Activated CD4-positive, alpha-beta memory T cell treated with anti-CD3 and anti-CD28 coated beads, Interleukin-2, amount 10 ng/mL, durations not matched to agents 7 days and 5 days (primary cell): ENCODE results near the gene SLIT1. TPM values are rescaled to one million over a fixed set of nuclear protein-coding genes. Genes with fewer than 3 reads are reported as not detected.
A peak's percentile ranks its signal among the peaks of the same experiment; 100 is the strongest.

Experiments used
- CTCF ChIA-PET: fragments of 350-600 bp; sonication (Branson Sonifier 250); formaldehyde crosslinking; loops from one replicate; lab custom pipeline; 2021; ENCODE audit warnings: antibody characterized with exemption, inconsistent platforms; lab: Charles Lee
- POLR2A ChIA-PET: fragments of 350-600 bp; sonication (Branson Sonifier 250); formaldehyde crosslinking; loops from one replicate; lab custom pipeline; 2021; ENCODE audit warnings: antibody characterized with exemption; lab: Charles Lee
- DNase-seq: peaks from one replicate; pipeline ENCODE4 v3.0.0-alpha.2; 2020
- H3K27ac Mint-ChIP-seq: one replicate; pipeline ENCODE4 v1.8.0; 2021; ENCODE audit warnings: mild to moderate bottlenecking, mixed read lengths
- H3K27me3 Mint-ChIP-seq: one replicate; pipeline ENCODE4 v1.8.0; 2021; ENCODE audit warnings: mixed read lengths
- H3K36me3 Mint-ChIP-seq: one replicate; pipeline ENCODE4 v1.8.0; 2021; ENCODE audit warnings: low read depth, mixed read lengths
- H3K4me1 Mint-ChIP-seq: one replicate; pipeline ENCODE4 v1.8.0; 2021; ENCODE audit warnings: mixed read lengths
- H3K4me3 Mint-ChIP-seq: one replicate; pipeline ENCODE4 v1.8.0; 2021; ENCODE audit warnings: mild to moderate bottlenecking, mixed read lengths
- H3K9me3 Mint-ChIP-seq: one replicate; pipeline ENCODE4 v1.8.0; 2021; ENCODE audit warnings: mixed read lengths
- total RNA-seq, 2 experiments: library from RNA; stranded (reverse); gene quantifications; one replicate each; pipeline ENCODE4 v1.2.3, GENCODE V29; 2021

Gene SLIT1
- total RNA-seq, 2 experiments from 2014 or later, result 0.30 to 0.35 TPM

DNA sequence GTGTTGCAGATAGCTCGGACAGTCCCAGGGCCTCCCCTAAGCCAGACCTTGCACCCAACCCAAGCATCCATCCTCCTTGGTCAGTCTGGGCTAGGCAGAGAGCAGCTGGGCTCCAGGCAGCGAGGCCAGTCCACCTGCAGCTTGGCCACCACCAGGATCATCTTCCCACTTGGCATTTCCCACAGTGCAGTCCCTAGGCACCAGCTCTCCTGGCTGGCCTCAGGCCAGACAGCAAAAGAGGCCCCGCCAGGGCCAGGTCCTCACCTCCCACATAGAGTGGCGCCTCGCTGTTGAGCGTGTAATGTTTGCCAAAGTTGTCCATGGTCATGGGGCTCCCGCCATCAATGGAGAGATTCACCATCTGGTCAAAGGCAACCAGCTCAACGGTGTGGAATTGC lies 182.0 kb downstream of the SLIT1 start:
- no peak for DNase-seq
- Mint-ChIP-seq H3K4me1 (no peaks in the 10 kb centered on the region), H3K9me3 (peaks cover 20% of the 10 kb centered on the region), H3K36me3 (peaks cover 8% of the 10 kb centered on the region), H3K4me3 (no peak overlapping the region), H3K27ac (no peak overlapping the region), H3K27me3 (peaks cover 3% of the 10 kb centered on the region)
- ChIA-PET POLR2A (no interaction called here), CTCF (no interaction called here)

DNA sequence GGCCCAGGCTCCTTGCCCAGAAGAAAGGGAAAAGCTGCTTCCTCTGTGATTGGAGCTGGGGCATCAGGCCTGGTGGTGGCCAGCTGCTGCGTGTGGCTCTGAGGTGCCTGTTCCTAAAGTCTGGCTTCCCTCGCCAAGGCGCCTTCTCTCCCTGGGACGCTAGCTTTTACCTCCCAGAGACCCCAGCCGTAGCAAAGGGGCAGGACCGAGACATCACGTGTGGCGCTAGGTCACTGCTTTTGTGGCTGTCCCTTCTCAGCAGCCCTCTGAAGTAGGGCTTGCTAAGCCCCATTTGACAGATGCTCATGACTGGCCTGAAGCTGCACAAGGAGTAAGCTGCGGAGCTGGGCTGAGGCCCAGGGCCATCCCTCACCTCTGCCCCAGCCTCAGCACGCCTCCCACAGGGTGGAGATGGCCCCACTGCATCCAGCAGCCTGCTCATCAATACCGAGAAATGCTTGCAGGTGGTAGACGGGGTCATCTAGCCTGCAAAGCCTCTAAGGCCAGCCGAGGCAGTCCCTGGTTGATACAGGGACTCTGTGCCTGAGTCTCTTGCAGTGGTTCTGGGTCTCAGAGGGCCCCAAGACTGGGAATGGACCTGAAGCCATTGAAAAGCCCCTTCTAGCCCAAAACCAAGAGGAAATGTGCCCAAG lies 182.5 kb downstream of the SLIT1 start:
- POLR2A ChIA-PET, result no interaction called here
- H3K27ac Mint-ChIP-seq, result no peak overlapping the region

DNA sequence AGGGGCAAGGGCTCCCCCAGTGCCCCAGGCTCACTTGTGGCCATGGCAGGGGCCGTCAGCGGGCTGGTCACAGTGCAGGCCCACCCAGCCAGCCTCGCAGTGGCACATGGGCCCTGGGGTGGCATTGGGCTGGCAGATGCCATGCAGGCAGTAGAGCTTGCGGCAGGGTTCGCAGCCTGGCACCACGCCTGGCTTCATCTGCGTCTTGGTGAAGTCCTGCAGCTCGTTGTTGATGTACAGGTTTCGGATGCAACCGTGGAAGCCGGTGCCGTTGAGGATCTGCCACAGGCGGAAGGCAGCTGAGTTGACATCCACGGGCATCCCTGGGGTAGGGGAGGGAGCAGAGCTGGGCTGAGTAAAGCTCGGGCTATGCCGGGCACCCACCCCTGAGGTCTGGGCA lies 183.1 kb downstream of the SLIT1 start:
- ChIA-PET POLR2A (no interaction called here), CTCF (no interaction called here)
- no peak for DNase-seq
- no peaks in the 10 kb centered on the region for H3K4me1 Mint-ChIP-seq
- peaks cover 17% of the 10 kb centered on the region for H3K9me3 Mint-ChIP-seq
- no peak overlapping the region for H3K4me3 Mint-ChIP-seq
- peaks cover 3% of the 10 kb centered on the region for H3K27me3 Mint-ChIP-seq
- H3K27ac Mint-ChIP-seq, result no peak overlapping the region
- H3K36me3 Mint-ChIP-seq, result peaks cover 8% of the 10 kb centered on the region

More for the DNA sequence above, 182.5 kb downstream of the SLIT1 start:
- H3K27me3 Mint-ChIP-seq, result peaks cover 3% of the 10 kb centered on the region
- H3K36me3 Mint-ChIP-seq, result peaks cover 8% of the 10 kb centered on the region
- peaks cover 20% of the 10 kb centered on the region for H3K9me3 Mint-ChIP-seq
- DNase-seq, result no peak
- H3K4me1 Mint-ChIP-seq, result no peaks in the 10 kb centered on the region
- CTCF ChIA-PET, result no interaction called here
- H3K4me3 Mint-ChIP-seq, result no peak overlapping the region

DNA sequence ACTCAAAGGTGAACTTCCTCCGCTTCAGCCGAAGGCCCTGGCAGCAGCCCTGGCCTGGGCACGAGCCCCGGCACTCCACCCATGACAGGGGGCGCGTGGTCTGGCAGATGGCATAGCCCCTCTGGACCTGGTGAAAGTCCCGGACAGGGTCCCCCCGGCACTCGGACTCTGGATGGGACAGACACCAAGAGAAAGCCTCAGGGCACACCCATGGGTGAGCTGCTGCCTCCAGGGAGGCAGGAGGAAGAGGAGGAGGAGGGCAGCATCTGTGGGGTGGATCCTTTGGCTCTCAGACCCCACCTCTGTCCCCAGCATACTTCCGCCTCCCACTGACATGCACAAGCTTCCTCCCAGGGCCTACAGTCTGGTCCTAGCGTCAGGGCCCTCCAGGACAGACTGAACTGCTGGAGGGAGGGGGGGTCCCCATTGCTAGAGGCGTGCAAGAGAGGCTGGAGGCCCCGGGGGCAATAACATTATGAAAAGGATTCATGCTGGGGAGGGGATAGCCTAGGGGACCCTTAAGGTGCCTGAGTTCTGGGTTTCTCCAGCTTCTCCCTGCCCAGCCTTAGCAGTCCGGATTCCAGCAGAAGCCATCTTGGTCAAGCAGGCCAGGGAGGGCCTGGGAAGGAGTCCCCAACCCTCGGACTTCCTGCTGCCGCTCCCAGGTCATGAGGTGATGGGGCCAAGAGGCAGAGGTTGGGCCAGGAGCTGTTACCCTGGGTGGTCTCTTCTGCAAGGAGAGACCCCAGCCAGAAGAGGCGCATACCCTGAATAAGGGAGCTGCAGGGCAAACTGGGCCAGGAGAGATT lies 184.4 kb downstream of the SLIT1 start:
- CTCF ChIA-PET, result interaction anchor here (2.0 kb wide), 1 partner anchor 36 kb away, joined by 5 read pairs; no protein-coding TSS in a partner anchor
- Mint-ChIP-seq H3K4me3 (no peak overlapping the region), H3K9me3 (peaks cover 4% of the 10 kb centered on the region), H3K36me3 (no peaks in the 10 kb centered on the region), H3K4me1 (no peaks in the 10 kb centered on the region), H3K27me3 (peaks cover 3% of the 10 kb centered on the region), H3K27ac (no peak overlapping the region)
- POLR2A ChIA-PET, result no interaction called here
- DNase-seq, result no peak

DNA sequence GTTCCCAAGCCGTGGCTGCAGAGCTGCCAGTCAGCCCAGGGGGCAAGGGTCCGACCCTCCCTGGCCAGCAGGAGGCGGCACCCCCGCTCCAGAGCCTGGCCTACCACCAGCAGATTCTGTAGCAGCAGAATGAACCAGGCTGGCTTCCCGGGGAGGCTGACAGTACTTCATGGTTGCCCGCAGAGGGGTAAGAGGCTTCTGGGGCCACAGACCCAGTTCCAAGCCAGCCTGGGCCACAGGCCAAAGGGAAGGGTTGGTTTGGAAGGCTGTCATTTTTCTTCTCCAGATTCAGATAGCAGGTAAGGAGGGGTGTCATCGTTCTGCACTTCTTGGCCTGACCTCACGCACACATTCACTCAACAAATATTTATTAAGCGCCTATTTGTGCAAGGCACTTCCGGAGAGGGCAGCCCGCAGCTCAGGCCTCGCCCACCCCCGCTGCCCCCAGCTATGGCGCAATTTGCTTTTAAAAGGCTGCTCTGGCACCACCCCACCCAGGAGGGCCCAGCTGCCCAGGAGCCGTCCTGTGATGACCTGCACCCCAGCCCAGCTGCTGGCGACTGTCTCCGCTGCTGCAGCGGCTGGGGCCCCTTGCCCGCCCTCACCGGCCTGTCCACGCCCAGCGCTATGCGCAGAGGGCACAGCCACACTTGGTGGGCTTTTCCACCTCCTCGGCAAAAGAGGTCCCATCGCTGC lies 185.1 kb downstream of the SLIT1 start:
- Mint-ChIP-seq H3K4me3 (no peak overlapping the region), H3K27ac (no peak overlapping the region), H3K36me3 (no peaks in the 10 kb centered on the region), H3K27me3 (peaks cover 3% of the 10 kb centered on the region), H3K4me1 (no peaks in the 10 kb centered on the region), H3K9me3 (peaks cover 2% of the 10 kb centered on the region)
- CTCF ChIA-PET, result interaction anchor here (0.9 to 2.0 kb wide), 2 partner anchors 25 to 37 kb away, joined by 3 to 5 read pairs; no protein-coding TSS in a partner anchor
- no peak for DNase-seq
- POLR2A ChIA-PET, result no interaction called here

DNA sequence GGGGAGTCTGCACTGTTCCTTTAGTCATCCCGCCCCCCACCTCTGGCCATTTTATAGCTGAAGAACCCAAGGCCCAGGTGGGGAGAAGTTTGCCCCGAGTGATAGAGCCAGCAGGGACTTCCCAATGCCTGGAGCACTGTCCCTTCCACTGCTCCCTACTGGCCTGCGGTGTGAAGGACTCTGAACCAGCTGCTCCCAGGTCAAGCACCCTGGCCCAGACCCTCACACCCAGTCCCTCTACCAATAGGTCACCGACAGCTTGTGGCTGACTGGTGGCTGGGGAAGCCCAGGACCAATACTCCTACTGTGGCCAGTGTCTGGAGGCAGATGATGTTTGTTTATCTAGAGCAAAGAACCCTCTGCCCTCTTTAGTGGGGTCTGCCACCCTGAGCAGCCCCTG lies 185.8 kb downstream of the SLIT1 start:
- no peaks in the 10 kb centered on the region for H3K27me3 Mint-ChIP-seq
- H3K9me3 Mint-ChIP-seq, result no peaks in the 10 kb centered on the region
- no peak overlapping the region for H3K27ac Mint-ChIP-seq
- ChIA-PET POLR2A (no interaction called here), CTCF (interaction anchor here (0.5 to 0.9 kb wide), 2 partner anchors 25 to 144 kb away, joined by 3 to 5 read pairs; no protein-coding TSS in a partner anchor)
- H3K4me3 Mint-ChIP-seq, result no peak overlapping the region
- no peaks in the 10 kb centered on the region for H3K36me3 Mint-ChIP-seq
- no peaks in the 10 kb centered on the region for H3K4me1 Mint-ChIP-seq
- DNase-seq, result no peak

DNA sequence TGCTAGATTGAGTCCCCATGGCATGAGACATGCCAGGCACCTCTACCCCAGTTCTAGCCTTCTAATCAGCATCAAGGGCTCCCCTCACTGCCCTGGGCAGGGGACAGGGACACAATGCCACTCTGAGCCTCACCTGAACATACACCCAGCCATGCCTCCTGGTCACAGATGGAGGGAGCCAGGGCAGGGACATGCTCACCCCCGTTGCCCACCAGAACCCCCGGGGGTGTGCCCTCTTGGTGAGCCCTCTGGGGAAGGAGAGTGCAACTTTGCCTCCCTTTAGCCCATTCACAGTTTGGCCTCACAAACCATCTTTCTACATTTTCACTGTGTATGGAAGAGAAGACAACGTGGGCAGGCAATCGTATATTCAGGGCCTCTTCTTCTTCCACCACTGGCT lies 186.4 kb downstream of the SLIT1 start:
- Mint-ChIP-seq H3K9me3 (no peaks in the 10 kb centered on the region), H3K4me3 (no peak overlapping the region), H3K27ac (no peak overlapping the region), H3K27me3 (no peaks in the 10 kb centered on the region), H3K36me3 (no peaks in the 10 kb centered on the region), H3K4me1 (no peaks in the 10 kb centered on the region)
- no peak for DNase-seq
- POLR2A ChIA-PET, result no interaction called here
- CTCF ChIA-PET, result interaction anchor here (1.4 kb wide), 1 partner anchor 14 kb away, joined by 3 read pairs; no protein-coding TSS in a partner anchor

DNA sequence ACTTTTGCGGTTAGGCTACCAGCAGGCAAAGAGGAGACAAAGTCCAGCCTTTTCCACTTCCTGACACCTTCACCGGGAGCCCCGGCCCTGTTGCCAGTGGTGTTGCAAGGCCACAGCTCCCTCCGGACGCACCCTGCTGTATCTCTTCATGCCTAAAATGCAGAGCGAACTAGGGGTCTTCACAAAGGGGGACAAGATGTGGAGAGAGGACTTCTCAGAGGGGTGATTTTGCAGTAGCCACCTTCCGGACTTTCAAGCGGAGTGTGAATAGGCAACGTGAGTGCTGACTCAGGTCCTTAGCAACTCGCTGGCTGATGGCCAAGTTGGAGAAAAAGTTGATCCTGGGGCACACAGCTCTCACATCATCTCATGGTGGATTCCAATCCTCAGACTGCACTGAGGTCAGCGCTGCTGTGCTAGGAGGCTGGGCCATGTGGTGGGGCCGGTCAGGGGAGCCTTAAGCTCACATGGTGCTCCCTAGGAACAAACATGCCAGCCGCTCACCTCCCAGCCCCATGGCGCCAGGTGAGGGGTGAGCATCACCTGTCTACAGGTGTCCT lies 187.3 kb downstream of the SLIT1 start:
- POLR2A ChIA-PET, result no interaction called here
- Mint-ChIP-seq H3K36me3 (no peaks in the 10 kb centered on the region), H3K4me3 (no peak overlapping the region), H3K27me3 (no peaks in the 10 kb centered on the region), H3K9me3 (no peaks in the 10 kb centered on the region), H3K4me1 (no peaks in the 10 kb centered on the region), H3K27ac (no peak overlapping the region)
- DNase-seq, result peak; percentile 9
- CTCF ChIA-PET, result interaction anchor here (1.4 kb wide), 1 partner anchor 15 kb away, joined by 3 read pairs; no protein-coding TSS in a partner anchor

DNA sequence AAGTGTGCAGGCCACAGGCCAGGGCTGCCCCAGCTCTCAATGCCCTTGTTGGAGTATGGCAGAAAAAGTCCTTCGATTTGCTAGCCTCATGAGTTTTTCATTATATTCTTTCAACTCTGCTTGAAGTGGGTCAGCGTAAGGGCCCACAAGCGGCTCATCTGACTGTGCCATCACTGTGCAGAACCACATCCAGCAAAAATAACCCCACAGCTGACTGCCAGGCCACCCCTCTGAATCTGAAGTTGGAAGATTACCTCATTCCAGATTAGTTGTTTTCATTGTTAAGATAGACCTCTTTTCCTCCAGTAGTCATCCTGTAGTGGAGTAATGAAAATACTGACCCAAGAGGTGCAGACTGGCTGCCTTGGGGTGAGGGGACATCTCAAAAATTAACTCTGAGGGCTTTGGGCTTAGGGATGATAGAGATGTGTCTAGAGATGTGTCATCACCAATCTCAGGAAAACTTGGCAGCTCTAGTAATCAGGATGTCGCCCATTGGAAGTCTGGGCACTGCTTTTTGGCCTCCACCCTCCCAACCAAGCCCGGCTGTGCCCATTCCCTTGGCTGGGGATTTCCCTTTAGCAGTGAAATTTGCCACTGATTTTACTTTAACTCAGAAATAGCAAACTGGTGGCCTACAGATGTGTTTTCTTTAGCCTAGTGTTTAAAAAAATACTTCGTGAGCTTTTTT lies 189.3 kb downstream of the SLIT1 start:
- no peak for DNase-seq
- POLR2A ChIA-PET, result no interaction called here
- H3K36me3 Mint-ChIP-seq, result no peaks in the 10 kb centered on the region

DNA sequence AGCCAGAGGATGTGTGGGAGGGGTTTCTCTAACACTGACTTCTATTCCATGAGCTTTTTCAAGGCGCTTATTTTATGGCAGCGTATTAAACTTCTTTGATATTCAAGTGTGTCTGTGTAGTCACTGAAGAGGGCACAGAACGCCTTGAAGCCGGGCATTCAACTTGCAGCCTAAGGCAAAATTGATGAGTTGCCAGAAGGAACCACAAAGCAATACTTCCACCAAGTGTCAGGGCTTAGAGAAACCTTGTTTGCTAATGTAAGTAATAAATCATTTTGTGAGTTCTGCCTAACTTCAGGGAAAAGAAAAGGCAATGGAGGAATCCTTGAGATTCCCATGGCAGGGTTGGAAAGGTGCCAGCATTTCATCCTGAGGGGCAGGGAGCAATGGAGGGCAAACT lies 189.9 kb downstream of the SLIT1 start:
- Mint-ChIP-seq H3K27me3 (no peaks in the 10 kb centered on the region), H3K4me1 (no peaks in the 10 kb centered on the region), H3K4me3 (no peak overlapping the region), H3K36me3 (no peaks in the 10 kb centered on the region), H3K27ac (no peak overlapping the region), H3K9me3 (no peaks in the 10 kb centered on the region)
- POLR2A ChIA-PET, result no interaction called here
- no peak for DNase-seq
- CTCF ChIA-PET, result no interaction called here

More for the DNA sequence above, 189.3 kb downstream of the SLIT1 start:
- H3K27me3 Mint-ChIP-seq, result no peaks in the 10 kb centered on the region
- H3K27ac Mint-ChIP-seq, result no peak overlapping the region
- no peak overlapping the region for H3K4me3 Mint-ChIP-seq
- CTCF ChIA-PET, result no interaction called here
- H3K4me1 Mint-ChIP-seq, result no peaks in the 10 kb centered on the region
- no peaks in the 10 kb centered on the region for H3K9me3 Mint-ChIP-seq

DNA sequence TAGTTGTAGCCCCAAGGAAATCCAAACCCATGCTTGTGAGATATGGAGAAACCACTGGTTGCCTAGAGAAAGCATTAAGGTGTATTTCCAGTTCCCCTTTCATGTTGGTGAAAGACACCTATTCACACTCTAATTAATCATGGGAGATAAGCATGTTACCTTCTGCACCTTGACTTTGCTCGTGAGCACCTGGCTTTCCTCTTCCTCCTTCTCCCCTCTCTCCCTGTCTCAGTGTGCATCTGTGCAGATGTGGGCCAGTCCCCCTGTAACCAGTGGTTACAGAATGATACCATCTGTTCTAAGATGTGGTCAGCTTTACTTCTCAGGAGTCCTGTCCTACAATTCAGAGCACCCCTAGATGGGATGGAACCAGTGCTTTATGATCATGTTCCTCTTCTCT lies 193.0 kb downstream of the SLIT1 start:
- H3K4me1 Mint-ChIP-seq, result no peaks in the 10 kb centered on the region
- H3K27ac Mint-ChIP-seq, result no peak overlapping the region
- ChIA-PET CTCF (no interaction called here), POLR2A (no interaction called here)
- no peaks in the 10 kb centered on the region for H3K27me3 Mint-ChIP-seq
- no peaks in the 10 kb centered on the region for H3K36me3 Mint-ChIP-seq
- H3K9me3 Mint-ChIP-seq, result no peaks in the 10 kb centered on the region
- no peak for DNase-seq
- no peak overlapping the region for H3K4me3 Mint-ChIP-seq

DNA sequence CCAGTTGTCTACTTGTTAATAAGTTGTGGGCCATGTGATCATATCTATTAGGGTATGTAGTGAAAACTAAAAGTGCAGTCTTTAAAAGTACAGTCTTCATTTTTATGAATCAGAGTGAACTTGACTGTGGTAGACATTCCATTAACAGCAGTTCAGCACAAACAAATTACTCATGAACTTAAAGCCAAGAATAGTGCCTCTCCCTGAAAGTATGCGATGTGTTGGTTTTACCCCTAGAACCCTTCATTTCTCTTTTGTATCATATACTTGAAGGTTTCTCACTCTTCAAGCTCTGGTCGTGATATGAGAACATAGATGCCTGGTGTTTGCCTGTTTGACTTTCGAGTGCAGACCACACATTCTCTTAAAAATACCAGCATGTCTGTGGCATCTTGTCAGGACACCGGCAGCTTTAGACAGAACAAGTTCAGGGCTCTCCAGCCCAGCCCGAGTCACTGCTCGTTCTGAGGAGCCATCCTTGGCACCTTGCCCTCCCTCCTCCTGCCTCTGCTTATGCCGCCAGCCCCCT lies 194.4 kb downstream of the SLIT1 start:
- H3K27ac Mint-ChIP-seq, result no peak overlapping the region
- H3K27me3 Mint-ChIP-seq, result no peaks in the 10 kb centered on the region
- H3K4me3 Mint-ChIP-seq, result no peak overlapping the region
- POLR2A ChIA-PET, result no interaction called here
- CTCF ChIA-PET, result interaction anchor here (1.0 kb wide), 1 partner anchor 219 kb away, joined by 5 read pairs; no protein-coding TSS in a partner anchor
- no peaks in the 10 kb centered on the region for H3K9me3 Mint-ChIP-seq
- no peak for DNase-seq
- no peaks in the 10 kb centered on the region for H3K4me1 Mint-ChIP-seq
- no peaks in the 10 kb centered on the region for H3K36me3 Mint-ChIP-seq
